ENCODE data around the gene IGHMBP2.

The IGHMBP2 gene

GRCh38 chr11:68940651-68941323, 37.1 kb downstream of the IGHMBP2 start:
- DNase-seq: no peak

- no peak for DNase-seq
These were observed 37.8 kb downstream of the IGHMBP2 start for GRCh38 chr11:68941324-68942094.

GRCh38 chr11:68942095-68942620, 38.5 kb downstream of the IGHMBP2 start:
- DNase-seq: no peak

GRCh38 chr11:68942751-68943271, 39.1 kb downstream of the IGHMBP2 start:
- peak; percentile 42 for DNase-seq

GRCh38 chr11:68946416-68947090, 42.9 kb downstream of the IGHMBP2 start:
- DNase-seq: peak; percentile 74

GRCh38 chr11:68947151-68947550, 43.5 kb downstream of the IGHMBP2 start:
- DNase-seq: no peak

GRCh38 chr11:68948496-68948895, 44.8 kb downstream of the IGHMBP2 start:
- DNase-seq: peak; percentile 48

GRCh38 chr11:68948935-68949334, 45.2 kb downstream of the IGHMBP2 start:
- DNase-seq: no peak

GRCh38 chr11:68950270-68950669, 46.6 kb downstream of the IGHMBP2 start:
- no peak for DNase-seq

GRCh38 chr11:68950762-68951161, 47.1 kb downstream of the IGHMBP2 start:
- no peak for DNase-seq

GRCh38 chr11:68954836-68955606, 51.3 kb downstream of the IGHMBP2 start:
- DNase-seq: no peak

- DNase-seq: no peak
These were observed 51.9 kb downstream of the IGHMBP2 start for GRCh38 chr11:68955607-68955958.

- no peak for DNase-seq
These were observed 52.5 kb downstream of the IGHMBP2 start for GRCh38 chr11:68956142-68956541.

- no peak for DNase-seq
These were observed 53.0 kb downstream of the IGHMBP2 start for GRCh38 chr11:68956547-68957254.

- no peak for DNase-seq
These were observed 54.5 kb downstream of the IGHMBP2 start for GRCh38 chr11:68958211-68958610.

GRCh38 chr11:68959465-68960293, 56.0 kb downstream of the IGHMBP2 start:
- no peak for DNase-seq

- DNase-seq: no peak
These were observed 56.8 kb downstream of the IGHMBP2 start for GRCh38 chr11:68960294-68961071.

- DNase-seq: no peak
These were observed 57.6 kb downstream of the IGHMBP2 start for GRCh38 chr11:68961245-68961644.

GRCh38 chr11:68962527-68963250, 59.0 kb downstream of the IGHMBP2 start:
- peak; percentile 20 for DNase-seq

Measured in fibroblast of skin of scalp (primary cell).